ENCODE measurements around the gene WDSUB1.

WDSUB1 gene

DNA sequence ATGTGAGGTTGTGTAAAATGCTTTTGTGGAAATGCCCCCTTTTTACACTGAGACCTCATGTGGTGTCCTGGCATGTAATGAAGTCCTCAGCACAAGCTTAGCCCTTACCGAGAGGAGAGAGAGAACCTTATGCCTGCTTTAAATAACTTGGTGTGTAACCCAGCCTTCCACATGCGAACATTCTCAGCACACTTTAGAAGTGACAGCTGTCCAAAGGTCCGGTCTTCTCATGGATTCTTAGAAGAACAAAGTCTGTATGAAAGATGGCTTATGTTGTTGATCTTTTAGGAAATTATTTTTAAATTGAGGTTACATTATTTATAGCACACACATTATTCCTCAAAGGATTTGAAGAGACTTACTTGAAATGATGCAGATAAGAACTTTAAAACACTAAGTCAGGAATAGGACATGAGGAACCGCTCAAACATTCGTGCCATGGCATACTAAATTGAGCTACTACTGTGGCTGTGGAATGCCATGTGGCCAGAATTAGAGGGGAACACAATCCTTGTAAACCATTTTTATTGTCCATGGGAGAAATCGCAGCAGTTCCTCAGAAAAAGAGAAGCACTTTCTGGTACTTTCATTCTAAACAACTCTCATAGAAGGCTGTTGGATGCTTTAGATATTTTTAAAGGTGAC is 79.6 kb downstream of the WDSUB1 start:
- DNase-seq (no peak), ATAC-seq (ENCODE audit: insufficient read depth, low read depth) (no peak)
- H3K27ac ChIP-seq (ENCODE audit: low read length): no peak overlapping the region
- H3K36me3 ChIP-seq (ENCODE audit: insufficient read depth, low read length): peaks cover 6% of the 10 kb centered on the region
- TF ChIP-seq, protein P1, sequence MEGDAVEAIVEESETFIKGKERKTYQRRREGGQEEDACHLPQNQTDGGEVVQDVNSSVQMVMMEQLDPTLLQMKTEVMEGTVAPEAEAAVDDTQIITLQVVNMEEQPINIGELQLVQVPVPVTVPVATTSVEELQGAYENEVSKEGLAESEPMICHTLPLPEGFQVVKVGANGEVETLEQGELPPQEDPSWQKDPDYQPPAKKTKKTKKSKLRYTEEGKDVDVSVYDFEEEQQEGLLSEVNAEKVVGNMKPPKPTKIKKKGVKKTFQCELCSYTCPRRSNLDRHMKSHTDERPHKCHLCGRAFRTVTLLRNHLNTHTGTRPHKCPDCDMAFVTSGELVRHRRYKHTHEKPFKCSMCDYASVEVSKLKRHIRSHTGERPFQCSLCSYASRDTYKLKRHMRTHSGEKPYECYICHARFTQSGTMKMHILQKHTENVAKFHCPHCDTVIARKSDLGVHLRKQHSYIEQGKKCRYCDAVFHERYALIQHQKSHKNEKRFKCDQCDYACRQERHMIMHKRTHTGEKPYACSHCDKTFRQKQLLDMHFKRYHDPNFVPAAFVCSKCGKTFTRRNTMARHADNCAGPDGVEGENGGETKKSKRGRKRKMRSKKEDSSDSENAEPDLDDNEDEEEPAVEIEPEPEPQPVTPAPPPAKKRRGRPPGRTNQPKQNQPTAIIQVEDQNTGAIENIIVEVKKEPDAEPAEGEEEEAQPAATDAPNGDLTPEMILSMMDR (IDR thresholded peaks at IDR 0.05; ENCODE audit: borderline replicate concordance, extremely low read depth, low read length, poor library complexity, severe bottlenecking): no peak
- no peak for TF ChIP-seq EZH2 (IDR thresholded peaks at IDR 0.05; ENCODE audit: borderline replicate concordance, low read depth, low read length, severe bottlenecking)
- no peaks in the 10 kb centered on the region for H3K9me3 ChIP-seq (ENCODE audit: insufficient read depth, low read length, severe bottlenecking)
- H3K9ac ChIP-seq (ENCODE audit: low read depth, low read length): no peak overlapping the region
- H3K4me2 ChIP-seq (ENCODE audit: insufficient read depth, low read length): no peak overlapping the region
- H3K79me2 ChIP-seq (ENCODE audit: insufficient read depth, low read length): no peaks in the 10 kb centered on the region
- no peaks in the 10 kb centered on the region for H3K27me3 ChIP-seq (ENCODE audit: insufficient read depth, low read length, poor library complexity)
- H2AFZ ChIP-seq (ENCODE audit: low read depth, low read length): no peak overlapping the region
- no peaks in the 10 kb centered on the region for H4K20me1 ChIP-seq (ENCODE audit: insufficient read depth, low read length)
- peaks cover 10% of the 10 kb centered on the region for H3K4me1 ChIP-seq (ENCODE audit: insufficient read depth, low read length)
- no peak overlapping the region for H3K4me3 ChIP-seq (ENCODE audit: low read depth in 1 of 2, low read length in 2 of 2)

DNA sequence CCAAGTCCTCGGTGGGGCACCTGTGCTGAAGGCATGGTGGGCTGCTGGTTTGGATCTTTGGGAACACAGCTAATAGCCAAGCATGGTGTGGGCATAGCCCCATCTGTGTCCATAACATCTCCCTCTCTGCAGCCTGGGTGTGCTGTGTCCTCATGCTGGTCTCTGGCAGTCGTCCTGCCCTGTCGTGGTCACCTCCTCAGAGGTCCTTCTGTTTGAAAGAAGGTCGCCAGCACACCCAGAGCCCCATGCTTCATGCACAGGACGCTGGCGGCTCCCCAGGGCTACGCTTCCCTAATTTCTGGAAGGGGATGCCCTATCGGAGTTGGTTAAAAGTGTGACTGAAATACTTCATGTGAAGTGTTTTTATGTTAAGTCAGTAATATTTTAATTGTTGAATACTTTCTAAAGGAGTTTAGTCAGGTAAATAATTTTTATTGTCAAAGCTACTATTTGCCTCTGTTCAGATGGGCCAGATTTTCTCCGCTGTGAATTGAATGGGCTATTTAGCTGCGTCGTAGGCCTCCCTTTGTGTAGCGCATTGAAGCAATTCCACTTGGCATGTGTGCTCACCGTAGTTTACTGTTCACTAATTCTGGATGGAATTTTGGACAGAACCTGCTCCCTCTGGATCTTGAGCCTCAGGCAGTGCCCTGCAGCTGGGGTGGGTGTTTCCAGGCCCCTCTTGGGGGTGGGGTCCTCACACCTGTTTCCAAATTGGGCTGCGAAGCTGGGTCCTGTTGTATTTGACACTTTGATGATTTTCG is 81.9 kb downstream of the WDSUB1 start:
- Histone ChIP-seq H3K9ac (ENCODE audit: low read depth, low read length) (no peak overlapping the region), H3K9me3 (ENCODE audit: insufficient read depth, low read length, severe bottlenecking) (no peaks in the 10 kb centered on the region), H3K36me3 (ENCODE audit: insufficient read depth, low read length) (peaks cover 10% of the 10 kb centered on the region), H3K4me1 (ENCODE audit: insufficient read depth, low read length) (peaks cover 3% of the 10 kb centered on the region), H3K79me2 (ENCODE audit: insufficient read depth, low read length) (no peaks in the 10 kb centered on the region), H3K4me2 (ENCODE audit: insufficient read depth, low read length) (no peak overlapping the region), H2AFZ (ENCODE audit: low read depth, low read length) (no peak overlapping the region), H3K27ac (ENCODE audit: low read length) (no peak overlapping the region), H3K27me3 (ENCODE audit: insufficient read depth, low read length, poor library complexity) (no peaks in the 10 kb centered on the region), H4K20me1 (ENCODE audit: insufficient read depth, low read length) (no peaks in the 10 kb centered on the region), H3K4me3 (ENCODE audit: low read depth in 1 of 2, low read length in 2 of 2) (no peak overlapping the region)
- no peak for TF ChIP-seq EZH2 (IDR thresholded peaks at IDR 0.05; ENCODE audit: borderline replicate concordance, low read depth, low read length, severe bottlenecking)
- TF ChIP-seq, protein P1 (IDR thresholded peaks at IDR 0.05; ENCODE audit: borderline replicate concordance, extremely low read depth, low read length, poor library complexity, severe bottlenecking): no peak
- no peak for DNase-seq
- ATAC-seq (ENCODE audit: insufficient read depth, low read depth): no peak

DNA sequence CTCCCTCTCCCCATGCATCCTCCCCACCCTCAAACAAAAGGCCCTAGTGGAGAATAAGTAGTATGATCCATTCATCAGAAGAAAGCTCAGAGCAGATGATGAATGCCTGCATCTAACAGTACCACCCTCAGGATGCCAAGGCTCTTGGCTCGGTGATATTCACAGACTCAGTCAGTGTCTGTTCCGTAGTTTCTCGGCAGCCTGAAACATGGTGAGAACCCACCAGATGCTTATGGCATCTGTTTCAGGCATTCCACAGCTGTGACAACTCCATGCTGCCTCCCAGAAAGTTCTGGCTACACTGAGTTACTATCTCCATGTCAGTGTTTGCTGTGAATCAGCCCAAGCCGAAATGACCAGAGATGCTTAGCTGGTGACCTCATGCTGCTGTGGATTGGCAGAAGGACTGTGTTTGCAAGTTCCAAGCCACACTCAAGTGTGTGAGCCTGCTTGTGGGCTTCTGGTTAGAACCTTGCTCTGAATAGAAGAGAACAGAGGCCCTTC is 83.9 kb downstream of the WDSUB1 start:
- no peaks in the 10 kb centered on the region; the same call in 1 of the 2 replicates for H3K4me1 ChIP-seq (ENCODE audit: insufficient read depth, low read length)
- DNase-seq (no peak), ATAC-seq (ENCODE audit: insufficient read depth, low read depth) (0 out of 3 replicates have a peak, but pooled peaks have one; percentile 39)
- TF ChIP-seq, protein P1 (IDR thresholded peaks at IDR 0.05; ENCODE audit: borderline replicate concordance, extremely low read depth, low read length, poor library complexity, severe bottlenecking): peak; percentile 6
- TF ChIP-seq EZH2 (IDR thresholded peaks at IDR 0.05; ENCODE audit: borderline replicate concordance, low read depth, low read length, severe bottlenecking): no peak
- H3K4me3 ChIP-seq (ENCODE audit: low read depth in 1 of 2, low read length in 2 of 2): no peak overlapping the region
- H3K27me3 ChIP-seq (ENCODE audit: insufficient read depth, low read length, poor library complexity): no peaks in the 10 kb centered on the region
- no peak overlapping the region for H3K9ac ChIP-seq (ENCODE audit: low read depth, low read length)
- H3K4me2 ChIP-seq (ENCODE audit: insufficient read depth, low read length): no peak overlapping the region
- no peaks in the 10 kb centered on the region for H3K9me3 ChIP-seq (ENCODE audit: insufficient read depth, low read length, severe bottlenecking)
- H4K20me1 ChIP-seq (ENCODE audit: insufficient read depth, low read length): no peaks in the 10 kb centered on the region
- H3K79me2 ChIP-seq (ENCODE audit: insufficient read depth, low read length): no peaks in the 10 kb centered on the region
- peaks cover 18% of the 10 kb centered on the region for H3K36me3 ChIP-seq (ENCODE audit: insufficient read depth, low read length)
- no peak overlapping the region for H2AFZ ChIP-seq (ENCODE audit: low read depth, low read length)
- H3K27ac ChIP-seq (ENCODE audit: low read length): no peak overlapping the region
